WTC11 (cell line): Measurements from ENCODE around the gene AHSP. TPM values are rescaled to one million over a fixed set of nuclear protein-coding genes. Genes with fewer than 3 reads are reported as not detected.
"Not testable (repeated sequence)": the region's sequence is repeated elsewhere in the genome, so short reads cannot be mapped to it uniquely, and the experiment has no call there.

Experiments used
- ATAC-seq: fragments of 200-7000 bp; cut with Tn5 transposase; 2 replicates; pipeline ENCODE4 v1.10.0; 2021; ENCODE audit warnings: mild to moderate bottlenecking, moderate library complexity
- CTCF ChIA-PET: fragments of 300-600 bp; sonication (Branson Sonifier 250); formaldehyde crosslinking; loops from one replicate; lab custom pipeline; 2021; ENCODE audit warnings: antibody characterized with exemption; lab: Charles Lee
- POLR2A ChIA-PET: fragments of 350-600 bp; sonication (Branson Sonifier 250); formaldehyde crosslinking; loops from one replicate; lab custom pipeline; 2021; ENCODE audit warnings: antibody characterized with exemption; lab: Charles Lee
- DNase-seq: peaks from one replicate; pipeline ENCODE4 v3.0.0; 2021; ENCODE audit warnings: low spot score
- H3K27ac Mint-ChIP-seq: 2 replicates; pipeline ENCODE4 v1.8.0; 2021; ENCODE audit warnings: mixed read lengths
- H3K27me3 Mint-ChIP-seq: 2 replicates; pipeline ENCODE4 v1.8.0; 2021; ENCODE audit warnings: low read depth, mild to moderate bottlenecking, moderate library complexity, mixed read lengths
- H3K36me3 Mint-ChIP-seq: 2 replicates; pipeline ENCODE4 v1.8.0; 2021; ENCODE audit warnings: mixed read lengths
- H3K4me1 Mint-ChIP-seq: 2 replicates; pipeline ENCODE4 v1.8.0; 2022; ENCODE audit warnings: mixed read lengths
- H3K4me3 Mint-ChIP-seq: 2 replicates; pipeline ENCODE4 v1.8.0; 2021; ENCODE audit warnings: mild to moderate bottlenecking, moderate library complexity, mixed read lengths
- H3K9me3 Mint-ChIP-seq: 2 replicates; pipeline ENCODE4 v1.8.0; 2021; ENCODE audit warnings: mixed read lengths
- AFF4 ChIP-seq: sonication (generic); formaldehyde crosslinking; IDR thresholded peaks from 2 replicates; pipeline ENCODE4 v1.8.1; 2023; ENCODE audit warnings: mild to moderate bottlenecking, missing genetic modification reagents, borderline replicate concordance
- AR ChIP-seq: fragments of 250-450 bp; sonication (Bioruptor Pico); IDR thresholded peaks from 2 replicates; pipeline ENCODE4 v1.9.0; 2021; ENCODE audit warnings: mild to moderate bottlenecking
- ELF4 ChIP-seq: sonication (generic); formaldehyde crosslinking; IDR thresholded peaks from 2 replicates; pipeline ENCODE4 v1.8.1; 2022; ENCODE audit warnings: low read depth, mild to moderate bottlenecking, moderate library complexity, missing genetic modification reagents
- EMX1 ChIP-seq: fragments of 250-450 bp; sonication (Bioruptor Pico); IDR thresholded peaks from 2 replicates; pipeline ENCODE4 v1.8.0; 2021; ENCODE audit warnings: mild to moderate bottlenecking
- FOXK1 ChIP-seq: sonication (generic); formaldehyde crosslinking; IDR thresholded peaks from 2 replicates; pipeline ENCODE4 v1.8.0; 2022; ENCODE audit warnings: mild to moderate bottlenecking, moderate library complexity, missing genetic modification reagents
- FOXP4 ChIP-seq: sonication (generic); formaldehyde crosslinking; IDR thresholded peaks from 2 replicates; pipeline ENCODE4 v1.8.0; 2022; ENCODE audit warnings: mild to moderate bottlenecking, missing genetic modification reagents
- GABPB1 ChIP-seq: sonication (generic); formaldehyde crosslinking; IDR thresholded peaks from 2 replicates; pipeline ENCODE4 v1.8.1; 2023; ENCODE audit warnings: mild to moderate bottlenecking, missing genetic modification reagents
- NFYB ChIP-seq: sonication (generic); formaldehyde crosslinking; conservative IDR thresholded peaks from 2 replicates; pipeline ENCODE4 v1.8.0; 2022; ENCODE audit warnings: low read depth, missing genetic modification reagents
- NR1H2 ChIP-seq: sonication (generic); formaldehyde crosslinking; IDR thresholded peaks from 2 replicates; pipeline ENCODE4 v1.9.0; 2021; ENCODE audit warnings: mild to moderate bottlenecking, moderate library complexity, missing genetic modification reagents
- RORB ChIP-seq: fragments of 250-450 bp; sonication (Bioruptor Pico); IDR thresholded peaks from 2 replicates; pipeline ENCODE4 v1.9.0; 2021; ENCODE audit warnings: mild to moderate bottlenecking
- SMAD3 ChIP-seq: sonication (generic); formaldehyde crosslinking; IDR thresholded peaks from 2 replicates; pipeline ENCODE4 v1.8.0; 2022; ENCODE audit warnings: missing genetic modification reagents, mild to moderate bottlenecking, borderline replicate concordance
- SP1 ChIP-seq: sonication (generic); formaldehyde crosslinking; conservative IDR thresholded peaks from 2 replicates; pipeline ENCODE4 v1.8.1; 2022; ENCODE audit warnings: missing genetic modification reagents
- ZNF423 ChIP-seq: fragments of 250-450 bp; sonication (Bioruptor Pico); IDR thresholded peaks from 2 replicates; pipeline ENCODE4 v2.1.2; 2022; ENCODE audit warnings: mild to moderate bottlenecking, moderate library complexity
- total RNA-seq: library from RNA; stranded (reverse); gene quantifications from 3 replicates; pipeline ENCODE4 v1.2.3, GENCODE V29; 2021
- TF ChIP-seq, protein P1 (sequence below): sonication (generic); formaldehyde crosslinking; IDR thresholded peaks from 2 replicates; pipeline ENCODE4 v1.8.1; 2023; ENCODE audit warnings: mild to moderate bottlenecking, missing genetic modification reagents, moderate library complexity

The AHSP gene
- total RNA-seq, 1 experiment from 2014 or later, result 0.81 TPM

DNA sequence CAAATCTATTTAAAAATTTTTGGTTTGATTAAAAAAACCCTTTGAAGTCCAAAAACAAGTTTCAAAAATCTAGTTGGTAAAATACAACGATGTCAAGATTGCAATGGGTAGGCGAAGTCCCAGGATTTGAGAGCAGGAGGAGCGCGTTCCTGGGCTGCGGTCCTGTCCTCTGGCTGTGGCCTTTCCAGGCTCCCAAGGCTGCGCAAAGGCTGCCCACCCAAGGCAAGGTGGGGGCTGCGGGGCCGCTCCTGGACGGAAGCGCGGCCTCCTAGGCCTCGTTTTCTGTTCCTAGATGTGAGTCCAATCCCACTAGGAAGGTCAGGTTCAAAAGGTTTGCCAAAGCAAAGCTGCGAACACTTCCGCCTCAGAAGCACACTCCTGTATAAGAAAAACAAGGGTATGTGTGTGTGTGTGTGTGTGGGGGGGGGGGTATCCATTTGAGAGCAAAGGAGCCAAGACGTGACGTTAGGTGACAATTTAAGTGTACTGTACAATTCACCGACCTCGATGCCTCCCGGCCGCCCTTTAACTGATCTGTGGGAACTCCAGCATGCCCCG is 9.2 kb downstream of the AHSP start (continued):
- no peak for TF ChIP-seq ZNF423 (CRISPR knock-in tag)
- TF ChIP-seq ELF4 (CRISPR knock-in tag), result no peak
- TF ChIP-seq FOXP4 (CRISPR knock-in tag), result no peak
- TF ChIP-seq GABPB1 (CRISPR knock-in tag), result no peak
- TF ChIP-seq FOXK1 (CRISPR knock-in tag), result no peak
- TF ChIP-seq RORB, result no peak
- no peak for TF ChIP-seq NR1H2

- ATAC-seq, result peak; percentile 55
- Mint-ChIP-seq H3K4me3 (peak overlapping the region; percentile 58), H3K4me1 (no peaks in the 10 kb centered on the region), H3K9me3 (peaks cover 49% of the 10 kb centered on the region), H3K27ac (no peak overlapping the region), H3K36me3 (peaks cover 23% of the 10 kb centered on the region), H3K27me3 (peaks cover 26% of the 10 kb centered on the region)
- ChIA-PET POLR2A (no interaction called here), CTCF (interaction anchor here (1.0 kb wide), 1 partner anchor 8 kb away, joined by 3 read pairs; no protein-coding TSS in a partner anchor)
- DNase-seq, result peak; percentile 56
- TF ChIP-seq ZNF423 (CRISPR knock-in tag), result peak; percentile 77; the same call in 1 of the 2 replicates
- TF ChIP-seq AFF4 (CRISPR knock-in tag), result no peak
Measured at GRCh38 chr16:31537362-31538242, 9.9 kb downstream of the AHSP start.

- Mint-ChIP-seq H3K9me3 (peaks cover 55% of the 10 kb centered on the region), H3K27me3 (peaks cover 26% of the 10 kb centered on the region), H3K36me3 (peaks cover 23% of the 10 kb centered on the region)
- H3K4me3 Mint-ChIP-seq, H3K27ac Mint-ChIP-seq, DNase-seq, H3K4me1 Mint-ChIP-seq, ATAC-seq, POLR2A ChIA-PET: not testable (repeated sequence)
- CTCF ChIA-PET, result interaction anchor here (1.0 kb wide), 1 partner anchor 9 kb away, joined by 3 read pairs; no protein-coding TSS in a partner anchor
Measured at GRCh38 chr16:31538243-31538598, 10.5 kb downstream of the AHSP start.

DNA sequence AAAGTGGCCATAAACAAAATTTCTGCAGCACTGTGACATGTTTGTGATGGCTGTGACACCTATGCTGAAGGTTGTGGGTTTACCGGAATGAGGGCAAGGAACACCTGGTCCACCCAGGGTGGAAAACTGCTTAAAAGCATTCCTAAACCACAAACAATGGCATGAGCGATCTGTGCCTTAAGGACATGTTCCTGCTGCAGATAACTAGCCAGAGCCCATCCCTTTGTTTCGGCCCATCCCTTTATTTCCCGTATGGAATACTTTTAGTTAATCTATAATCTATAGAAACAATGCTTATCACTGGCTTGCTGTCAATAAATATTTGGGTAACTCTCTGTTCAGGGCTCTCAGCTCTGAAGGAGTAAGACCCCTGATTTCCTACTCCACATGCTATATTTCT is 12.1 kb downstream of the AHSP start:
- peaks cover 25% of the 10 kb centered on the region for H3K36me3 Mint-ChIP-seq
- DNase-seq, H3K27ac Mint-ChIP-seq, H3K4me1 Mint-ChIP-seq, CTCF ChIA-PET, ATAC-seq, H3K4me3 Mint-ChIP-seq, POLR2A ChIA-PET: not testable (repeated sequence)
- peaks cover 26% of the 10 kb centered on the region for H3K27me3 Mint-ChIP-seq
- peaks cover 69% of the 10 kb centered on the region for H3K9me3 Mint-ChIP-seq

- no peak for ATAC-seq
- no peak overlapping the region for H3K4me3 Mint-ChIP-seq
- no peak overlapping the region for H3K27ac Mint-ChIP-seq
- H3K9me3 Mint-ChIP-seq, result peaks cover 88% of the 10 kb centered on the region
- ChIA-PET CTCF (no interaction called here), POLR2A (no interaction called here)
- DNase-seq, result no peak
- no peaks in the 10 kb centered on the region for H3K4me1 Mint-ChIP-seq
- H3K27me3 Mint-ChIP-seq, result peaks cover 14% of the 10 kb centered on the region
- H3K36me3 Mint-ChIP-seq, result peaks cover 33% of the 10 kb centered on the region
- TF ChIP-seq EMX1 (CRISPR knock-in tag) (no peak), NFYB (CRISPR knock-in tag) (no peak), SMAD3 (CRISPR knock-in tag) (no peak), SP1 (CRISPR knock-in tag) (no peak), AR (CRISPR knock-in tag) (no peak)
- TF ChIP-seq, protein P1, sequence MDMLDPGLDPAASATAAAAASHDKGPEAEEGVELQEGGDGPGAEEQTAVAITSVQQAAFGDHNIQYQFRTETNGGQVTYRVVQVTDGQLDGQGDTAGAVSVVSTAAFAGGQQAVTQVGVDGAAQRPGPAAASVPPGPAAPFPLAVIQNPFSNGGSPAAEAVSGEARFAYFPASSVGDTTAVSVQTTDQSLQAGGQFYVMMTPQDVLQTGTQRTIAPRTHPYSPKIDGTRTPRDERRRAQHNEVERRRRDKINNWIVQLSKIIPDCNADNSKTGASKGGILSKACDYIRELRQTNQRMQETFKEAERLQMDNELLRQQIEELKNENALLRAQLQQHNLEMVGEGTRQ, result no peak
Measured at GRCh38 chr16:31542763-31543162, 15.1 kb downstream of the AHSP start.
